Adipocyte (in vitro differentiated cells): ENCODE results near the gene DRG1.
"Not testable (repeated sequence)": the region's sequence is repeated elsewhere in the genome, so short reads cannot be mapped to it uniquely, and the experiment has no call there.

Experiments
- DNase-seq: peaks from one replicate; pipeline ENCODE4 v3.0.0-alpha.2; 2015; ENCODE audit warnings: low read depth
- H3K27me3 ChIP-seq: replicated peaks from 2 replicates; pipeline ENCODE4 v1.7.0; 2013; ENCODE audit warnings: mild to moderate bottlenecking, low read length, moderate library complexity; ENCODE audit not compliant: control insufficient read depth, insufficient read depth
- H3K36me3 ChIP-seq: 2 replicates; pipeline ENCODE4 v1.7.0; 2013; ENCODE audit warnings: low read length, mild to moderate bottlenecking, moderate library complexity; ENCODE audit not compliant: control insufficient read depth, insufficient read depth, severe bottlenecking
- H3K4me1 ChIP-seq: 2 replicates; pipeline ENCODE4 v1.7.0; 2013; ENCODE audit warnings: mild to moderate bottlenecking, low read length, moderate library complexity; ENCODE audit not compliant: control insufficient read depth, insufficient read depth
- H3K4me3 ChIP-seq: 2 replicates; pipeline ENCODE4 v1.7.0; 2013; ENCODE audit warnings: mild to moderate bottlenecking, low read length, moderate library complexity
- H3K9ac ChIP-seq: 2 replicates; pipeline ENCODE4 v1.7.0; 2013; ENCODE audit warnings: mild to moderate bottlenecking, low read length, moderate library complexity
- H3K9me3 ChIP-seq: 2 replicates; pipeline ENCODE4 v1.7.0; 2013; ENCODE audit warnings: mild to moderate bottlenecking, low read length, moderate library complexity; ENCODE audit not compliant: control insufficient read depth

Gene DRG1

DNA sequence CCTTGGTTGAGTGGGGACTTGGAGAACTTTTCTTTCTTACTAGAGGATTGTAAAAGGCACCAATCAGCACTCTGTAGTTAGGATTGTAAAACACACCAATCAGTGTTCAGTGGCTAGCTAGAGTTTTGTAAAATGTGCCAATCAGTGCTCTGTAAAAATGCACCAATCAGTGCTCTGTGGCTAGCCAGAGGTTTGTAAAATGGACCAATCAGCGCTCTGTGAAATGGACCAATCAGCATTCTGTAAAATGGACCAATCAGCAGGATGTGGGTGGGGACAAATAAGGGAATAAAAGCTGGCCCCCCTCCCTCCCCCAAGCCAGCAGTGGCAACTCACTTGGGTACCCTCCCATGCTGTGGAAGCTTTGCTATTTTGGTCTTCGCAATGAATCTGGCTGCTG lies 5.5 kb upstream of the DRG1 start:
- no peaks in the 10 kb centered on the region for H3K27me3 ChIP-seq
- H3K9ac ChIP-seq = no peak overlapping the region
- no peaks in the 10 kb centered on the region for H3K9me3 ChIP-seq
- no peak overlapping the region for H3K4me3 ChIP-seq
- peaks cover 9% of the 10 kb centered on the region for H3K4me1 ChIP-seq
- no peaks in the 10 kb centered on the region for H3K36me3 ChIP-seq
- no peak for DNase-seq

DNA sequence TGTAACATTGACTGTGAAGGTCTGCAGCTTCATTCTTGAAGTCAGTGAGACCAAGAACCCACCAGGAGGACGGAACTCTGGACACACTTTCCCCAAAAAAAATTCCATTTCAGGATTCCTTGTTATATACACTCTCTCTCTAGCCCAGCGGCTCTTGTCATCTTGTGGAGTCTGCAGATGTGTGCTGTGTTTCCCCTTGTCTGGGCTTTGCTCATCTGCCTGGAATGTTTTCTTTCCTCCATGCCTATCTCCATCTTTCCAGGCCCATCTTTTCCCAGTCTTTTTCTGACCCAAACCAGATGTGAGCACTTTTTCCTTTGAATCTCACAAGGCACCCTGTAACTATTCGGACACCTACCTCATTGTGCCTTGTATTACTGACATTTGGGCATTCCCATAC lies 5.1 kb upstream of the DRG1 start:
- Histone ChIP-seq H3K36me3 (no peaks in the 10 kb centered on the region), H3K4me1 (peaks cover 12% of the 10 kb centered on the region), H3K27me3 (no peaks in the 10 kb centered on the region), H3K4me3 (no peak overlapping the region), H3K9me3 (no peaks in the 10 kb centered on the region), H3K9ac (no peak overlapping the region)
- no peak for DNase-seq

DNA sequence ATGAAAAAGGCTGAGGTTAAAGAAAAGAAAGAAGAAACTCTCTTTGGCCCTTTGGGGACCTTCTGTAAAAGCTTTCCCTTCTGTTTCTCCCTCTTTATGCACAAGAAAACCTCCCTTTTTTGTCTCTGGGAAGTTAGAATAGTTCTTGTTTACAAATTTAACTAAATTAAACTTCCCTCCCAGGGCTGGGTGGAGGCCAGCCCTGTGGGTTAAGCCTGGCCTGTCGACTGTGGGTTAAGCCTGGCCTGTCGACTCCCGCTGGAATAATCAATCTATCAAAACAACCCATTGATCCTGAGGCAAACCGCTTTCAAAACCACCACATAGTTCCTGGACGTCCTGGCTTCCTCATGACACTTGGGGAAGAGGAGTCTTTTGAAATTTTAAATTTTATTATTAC lies 1.2 kb upstream of the DRG1 start:
- DNase-seq = no peak
- H3K9me3 ChIP-seq = no peaks in the 10 kb centered on the region
- no peaks in the 10 kb centered on the region for H3K27me3 ChIP-seq
- H3K9ac ChIP-seq = peak overlapping the region; percentile 94
- peaks cover 23% of the 10 kb centered on the region for H3K4me1 ChIP-seq
- H3K4me3 ChIP-seq = no peak overlapping the region
- peaks cover 16% of the 10 kb centered on the region for H3K36me3 ChIP-seq

DNA sequence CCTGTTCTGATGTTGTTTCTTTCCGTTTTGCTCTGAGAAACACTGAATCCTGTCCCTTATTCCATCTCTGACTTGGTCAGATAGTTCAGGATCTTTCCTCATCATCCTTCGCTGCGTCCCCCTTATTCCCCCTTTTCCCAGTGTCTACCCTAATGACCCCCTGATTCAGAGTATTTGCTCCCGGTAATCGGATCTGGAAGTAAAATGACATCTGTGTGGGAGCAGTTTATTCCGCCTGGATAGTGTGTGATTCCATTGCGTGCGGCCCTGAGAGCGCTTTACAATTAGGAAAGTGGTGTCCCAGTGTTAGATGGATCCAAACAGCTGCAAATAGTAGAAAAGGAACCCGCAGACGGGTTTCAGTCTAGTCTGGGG lies 606 bp downstream of the DRG1 start:
- peaks cover 28% of the 10 kb centered on the region for H3K4me1 ChIP-seq
- peak overlapping the region; percentile 89 for H3K4me3 ChIP-seq
- H3K36me3 ChIP-seq = peaks cover 33% of the 10 kb centered on the region
- H3K9ac ChIP-seq = peak overlapping the region; percentile 94
- no peaks in the 10 kb centered on the region for H3K27me3 ChIP-seq
- DNase-seq = peak; percentile 72
- H3K9me3 ChIP-seq = no peaks in the 10 kb centered on the region

DNA sequence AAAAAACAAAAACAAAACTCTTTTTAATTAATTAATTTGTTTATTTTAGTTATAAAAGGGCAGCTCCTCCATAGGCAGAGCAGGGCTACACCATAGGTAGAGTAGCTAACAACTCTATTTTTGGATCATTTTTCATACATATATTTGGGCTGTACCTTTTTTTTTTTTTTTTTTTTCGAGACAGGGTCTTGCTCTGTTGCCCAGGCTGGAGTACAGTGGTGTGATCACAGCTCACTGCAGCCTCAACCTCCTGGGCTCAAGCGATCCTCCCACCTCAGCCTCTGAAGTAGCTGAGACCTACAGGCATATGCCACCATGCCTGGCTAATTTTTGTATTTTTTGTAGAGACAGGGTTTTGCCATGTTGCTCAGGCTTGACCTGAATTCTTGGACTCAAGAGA lies 2.9 kb downstream of the DRG1 start:
- H3K27me3 ChIP-seq, H3K4me3 ChIP-seq, DNase-seq, H3K9me3 ChIP-seq, H3K9ac ChIP-seq: not testable (repeated sequence)
- H3K36me3 ChIP-seq = peaks cover 54% of the 10 kb centered on the region
- H3K4me1 ChIP-seq = peaks cover 28% of the 10 kb centered on the region

DNA sequence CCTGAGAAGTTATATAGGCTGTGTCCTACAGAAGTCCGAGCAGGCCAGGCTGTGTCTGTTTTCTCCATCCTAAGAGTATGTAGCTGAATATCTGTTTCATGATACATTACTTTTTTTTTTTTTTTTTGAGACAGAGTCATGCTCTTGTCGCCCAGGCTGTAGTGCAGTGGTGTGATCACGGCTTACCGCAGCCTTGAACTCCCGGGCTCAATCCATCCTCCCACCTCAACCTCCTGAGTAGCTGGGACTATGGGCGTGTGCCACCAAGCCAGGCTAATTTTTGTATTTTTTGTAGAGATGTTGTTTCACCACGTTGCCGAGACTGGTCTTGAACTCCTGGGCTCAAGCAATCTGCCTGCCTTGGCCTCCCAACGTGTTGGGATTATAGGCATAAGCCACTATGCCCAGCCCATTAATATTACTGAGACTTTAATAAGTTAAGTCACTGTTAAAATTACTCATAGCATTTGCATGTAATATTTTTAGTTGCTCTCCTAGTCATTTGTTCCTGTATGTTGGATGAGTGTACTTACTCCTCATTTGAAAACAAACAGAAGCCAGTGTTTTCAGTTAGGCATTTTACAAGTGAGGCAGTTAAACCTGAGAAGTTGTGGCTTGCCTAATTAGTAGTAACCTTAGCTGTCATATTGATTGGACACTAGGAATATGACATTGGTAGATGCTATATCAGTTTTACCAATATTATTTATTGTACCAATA lies 26.1 kb downstream of the DRG1 start:
- DNase-seq = no peak
- Histone ChIP-seq H3K36me3 (peaks cover 94% of the 10 kb centered on the region), H3K4me3 (no peak overlapping the region)

DNA sequence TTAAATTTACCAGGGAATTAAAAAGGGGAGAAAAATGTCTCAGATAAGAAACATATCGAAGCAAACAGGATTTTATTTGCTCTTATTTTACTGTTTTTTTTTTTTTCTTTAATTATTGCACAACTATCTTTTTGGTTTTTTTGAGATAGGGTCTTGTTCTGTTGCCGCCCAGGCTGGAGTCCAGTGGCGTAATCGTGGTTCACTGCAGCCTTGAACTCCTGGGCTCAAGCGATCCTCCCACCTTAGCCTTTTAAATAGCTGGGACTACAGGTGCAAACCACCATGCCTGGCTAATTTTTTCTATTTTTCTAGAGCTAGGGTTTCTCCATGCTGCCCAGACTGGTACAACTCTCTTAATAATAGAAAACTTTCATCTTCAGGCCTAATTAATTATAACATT lies 32.5 kb downstream of the DRG1 start:
- no peak for DNase-seq
- Histone ChIP-seq H3K36me3 (peaks cover 88% of the 10 kb centered on the region), H3K27me3 (no peaks in the 10 kb centered on the region), H3K9me3 (no peaks in the 10 kb centered on the region), H3K9ac (no peak overlapping the region), H3K4me1 (peaks cover 17% of the 10 kb centered on the region), H3K4me3 (no peak overlapping the region)

More for the DNA sequence above, 26.1 kb downstream of the DRG1 start:
- Histone ChIP-seq H3K9me3 (no peaks in the 10 kb centered on the region), H3K4me1 (peaks cover 13% of the 10 kb centered on the region), H3K27me3 (no peaks in the 10 kb centered on the region), H3K9ac (no peak overlapping the region)

DNA sequence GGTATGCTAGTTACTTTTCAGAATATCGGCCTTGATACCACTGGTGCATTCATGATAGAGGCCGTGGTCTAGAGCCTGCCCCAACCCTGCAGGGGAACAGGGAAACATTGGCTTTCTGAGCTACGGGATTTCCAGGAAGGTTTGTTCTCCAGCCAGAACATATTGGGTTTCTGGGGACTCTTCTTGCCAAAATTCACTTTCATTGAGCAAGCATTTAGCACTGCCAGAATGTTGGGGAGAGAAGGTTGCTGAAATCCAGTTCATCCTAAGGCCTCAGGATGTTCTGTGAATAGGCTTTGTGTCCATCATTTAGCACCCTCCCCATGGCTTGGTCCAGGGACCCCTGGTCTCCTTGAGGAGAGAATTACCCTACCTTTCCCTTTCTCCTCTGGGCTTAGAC lies 36.7 kb downstream of the DRG1 start:
- peak; percentile 31 for DNase-seq
- no peaks in the 10 kb centered on the region for H3K9me3 ChIP-seq
- H3K27me3 ChIP-seq = no peaks in the 10 kb centered on the region
- H3K4me3 ChIP-seq = no peak overlapping the region
- no peak overlapping the region for H3K9ac ChIP-seq
- H3K4me1 ChIP-seq = peaks cover 17% of the 10 kb centered on the region
- peaks cover 90% of the 10 kb centered on the region for H3K36me3 ChIP-seq

DNA sequence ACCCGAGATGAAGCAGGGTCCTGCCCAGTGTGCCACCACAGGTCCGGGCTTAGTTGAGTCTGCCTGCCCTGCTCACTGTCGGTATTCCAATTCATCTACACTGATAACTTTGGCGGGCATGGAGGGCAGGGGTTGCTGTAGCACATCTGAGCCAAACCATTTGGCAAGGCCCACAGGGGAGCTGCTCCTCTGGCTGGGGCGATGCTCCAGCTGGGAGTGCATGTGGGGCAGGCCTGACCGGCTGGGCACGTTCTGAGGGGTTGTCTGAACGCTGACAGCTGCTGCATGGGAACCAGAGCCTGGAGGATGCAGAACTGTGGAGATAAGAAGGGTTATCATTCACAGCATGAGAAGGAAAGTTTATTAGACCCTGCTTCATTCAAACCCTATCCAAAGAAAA lies 40.4 kb downstream of the DRG1 start:
- DNase-seq = no peak
- Histone ChIP-seq H3K4me1 (peaks cover 17% of the 10 kb centered on the region), H3K36me3 (peaks cover 91% of the 10 kb centered on the region), H3K9me3 (no peaks in the 10 kb centered on the region), H3K9ac (no peak overlapping the region), H3K27me3 (no peaks in the 10 kb centered on the region), H3K4me3 (no peak overlapping the region)

DNA sequence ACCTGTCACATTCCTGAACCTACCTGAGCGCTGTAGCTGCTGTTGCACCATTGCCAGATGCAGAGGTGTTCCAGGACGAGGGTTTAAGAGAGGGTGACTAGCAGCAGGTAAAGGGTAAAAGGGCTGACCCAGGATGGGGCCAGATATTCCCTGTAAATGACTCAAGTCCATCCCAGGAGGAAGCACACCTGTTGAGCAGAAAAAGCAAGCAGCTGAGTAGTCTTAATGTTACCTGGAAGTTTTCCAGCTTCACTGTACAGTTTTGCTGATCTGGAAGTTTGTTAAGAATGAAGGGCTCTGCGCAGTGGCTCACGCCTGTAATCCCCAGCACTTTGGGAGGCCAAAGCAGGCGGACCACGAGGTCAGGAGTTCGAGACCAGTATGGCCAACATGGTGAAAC lies 41.3 kb downstream of the DRG1 start:
- Histone ChIP-seq H3K36me3 (peaks cover 91% of the 10 kb centered on the region), H3K4me1 (peaks cover 10% of the 10 kb centered on the region), H3K27me3 (no peaks in the 10 kb centered on the region), H3K9ac (no peak overlapping the region), H3K4me3 (no peak overlapping the region), H3K9me3 (no peaks in the 10 kb centered on the region)
- DNase-seq = no peak

DNA sequence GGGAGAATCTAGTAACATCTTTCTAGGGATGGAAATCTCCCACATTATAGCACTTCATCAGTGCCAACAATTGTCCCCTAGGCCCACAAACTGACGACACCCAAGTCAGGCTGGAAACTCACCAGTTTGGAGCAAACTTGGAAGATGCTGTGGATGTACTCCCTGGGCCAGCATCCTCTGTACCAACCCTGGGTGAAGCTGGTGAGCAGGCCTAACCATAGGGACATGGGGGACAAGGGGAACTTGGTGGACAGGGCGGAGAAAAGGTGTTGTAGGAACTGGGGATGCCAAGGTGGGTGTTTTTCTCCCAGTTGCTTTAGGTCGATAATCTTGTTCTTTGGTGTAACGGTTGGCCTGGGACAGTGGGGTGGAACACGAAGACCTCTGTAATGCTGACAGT lies 42.2 kb downstream of the DRG1 start:
- no peak for DNase-seq
- H3K9ac ChIP-seq = no peak overlapping the region
- H3K4me1 ChIP-seq = peaks cover under 1% of the 10 kb centered on the region
- H3K9me3 ChIP-seq = no peaks in the 10 kb centered on the region
- H3K36me3 ChIP-seq = peaks cover 90% of the 10 kb centered on the region
- no peaks in the 10 kb centered on the region for H3K27me3 ChIP-seq
- H3K4me3 ChIP-seq = no peak overlapping the region
